ENCODE results near the gene ENPP1. TPM values are rescaled to one million over a fixed set of nuclear protein-coding genes. Genes with fewer than 3 reads are reported as not detected.

ENPP1 gene
- total RNA-seq, 4 donors from 2014 or later = 7.9 to 35.2 (median 19.2) TPM

GRCh38 chr6:131821010-131821807 lies 13.4 kb downstream of the ENPP1 start:
- H3K4me1 ChIP-seq = no peaks in the 10 kb centered on the region
- intact Hi-C loops (cut with DNase I) = no loop called here
- no peaks in the 10 kb centered on the region for H3K27me3 ChIP-seq
- DNase-seq (ENCODE audit: extremely low spot score) = no peak
- no peaks in the 10 kb centered on the region for H3K9me3 ChIP-seq
- H3K36me3 ChIP-seq = no peaks in the 10 kb centered on the region
- H3K4me3 ChIP-seq = no peak overlapping the region
- TF ChIP-seq POLR2AphosphoS5 (IDR thresholded peaks at IDR 0.05) (no peak), POLR2A (IDR thresholded peaks at IDR 0.05; ENCODE audit: low read depth) (no peak), CTCF (IDR thresholded peaks at IDR 0.05) (no peak), EP300 (IDR thresholded peaks at IDR 0.05) (no peak)
- no peak overlapping the region for H3K27ac ChIP-seq (replicated peaks in 1 of 4)
- WGBS = 91% methylated on average over 6 of the region's 6 CpGs

DNA sequence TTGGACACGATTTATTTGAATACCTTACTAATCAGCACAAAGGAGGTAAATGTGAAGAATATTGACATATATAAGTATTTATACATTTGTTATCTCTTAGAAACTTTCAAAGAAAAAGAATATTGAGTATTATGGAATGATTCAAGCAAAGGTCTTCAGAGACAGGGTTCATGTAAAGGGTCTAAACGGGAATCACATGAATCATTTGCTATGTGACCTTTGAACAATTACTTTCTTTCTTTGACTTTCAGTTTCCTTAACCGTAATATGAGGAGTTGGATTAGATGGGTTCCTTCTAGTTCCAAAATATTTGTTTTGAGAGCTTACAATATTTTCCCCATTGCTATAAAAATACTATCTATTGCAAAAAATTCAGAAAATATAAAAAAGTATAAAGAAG lies 14.3 kb downstream of the ENPP1 start:
- Histone ChIP-seq H3K4me1 (no peaks in the 10 kb centered on the region), H3K36me3 (no peaks in the 10 kb centered on the region), H3K27ac (replicated peaks in 1 of 4) (no peak overlapping the region), H3K4me3 (no peak overlapping the region), H3K9me3 (no peaks in the 10 kb centered on the region), H3K27me3 (no peaks in the 10 kb centered on the region)
- TF ChIP-seq EP300 (IDR thresholded peaks at IDR 0.05) (no peak), CTCF (IDR thresholded peaks at IDR 0.05) (no peak), POLR2A (IDR thresholded peaks at IDR 0.05; ENCODE audit: low read depth) (no peak), POLR2AphosphoS5 (IDR thresholded peaks at IDR 0.05) (no peak)
- no peak for DNase-seq (ENCODE audit: extremely low spot score)
- intact Hi-C loops (cut with DNase I) = no loop called here
- WGBS = 79% methylated on average over 3 of the region's 3 CpGs

DNA sequence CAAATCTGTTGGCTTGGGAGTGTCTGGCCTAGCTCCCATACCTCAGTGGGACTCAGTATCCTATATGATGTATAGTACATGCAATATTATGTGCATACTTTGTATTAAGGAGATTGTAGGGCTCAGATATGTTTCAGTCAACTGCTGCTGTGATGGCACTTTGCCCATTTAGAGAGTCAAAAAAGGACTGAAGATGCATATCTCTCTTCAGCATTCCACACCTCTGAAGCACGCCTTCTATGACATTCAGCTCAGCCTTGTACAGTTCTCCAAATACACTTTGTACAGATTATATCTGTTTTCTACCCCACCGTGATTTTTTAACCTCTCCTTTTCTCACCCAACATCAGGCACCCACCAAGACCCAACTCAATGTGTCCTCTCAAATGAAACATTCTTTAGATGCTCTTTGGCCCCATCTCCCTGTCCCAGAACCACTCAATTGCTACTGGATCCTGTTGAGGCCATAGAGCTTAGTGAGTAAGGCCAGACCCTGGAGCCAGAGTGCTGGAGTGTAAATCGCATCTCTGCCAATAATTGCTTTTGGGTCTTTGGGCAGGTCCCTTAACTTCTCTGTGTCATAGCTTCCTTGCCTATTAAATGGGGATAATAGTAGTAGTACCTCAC lies 15.6 kb downstream of the ENPP1 start:
- no peak overlapping the region for H3K4me3 ChIP-seq
- H3K27me3 ChIP-seq = no peaks in the 10 kb centered on the region
- H3K4me1 ChIP-seq = peaks cover 0 to 7% (median 5%) of the 10 kb centered on the region in 4 donors
- no peak overlapping the region for H3K27ac ChIP-seq (replicated peaks in 1 of 4)
- H3K36me3 ChIP-seq = no peaks in the 10 kb centered on the region
- TF ChIP-seq EP300 (IDR thresholded peaks at IDR 0.05) = no peak
- TF ChIP-seq POLR2AphosphoS5 (IDR thresholded peaks at IDR 0.05) = no peak
- TF ChIP-seq CTCF (IDR thresholded peaks at IDR 0.05) = no peak
- TF ChIP-seq POLR2A (IDR thresholded peaks at IDR 0.05; ENCODE audit: low read depth) = no peak
- H3K9me3 ChIP-seq = no peaks in the 10 kb centered on the region
- no peak for DNase-seq (ENCODE audit: extremely low spot score)
- WGBS = 81% methylated on average over 3 of the region's 3 CpGs
- intact Hi-C loops (cut with DNase I) = no loop called here

DNA sequence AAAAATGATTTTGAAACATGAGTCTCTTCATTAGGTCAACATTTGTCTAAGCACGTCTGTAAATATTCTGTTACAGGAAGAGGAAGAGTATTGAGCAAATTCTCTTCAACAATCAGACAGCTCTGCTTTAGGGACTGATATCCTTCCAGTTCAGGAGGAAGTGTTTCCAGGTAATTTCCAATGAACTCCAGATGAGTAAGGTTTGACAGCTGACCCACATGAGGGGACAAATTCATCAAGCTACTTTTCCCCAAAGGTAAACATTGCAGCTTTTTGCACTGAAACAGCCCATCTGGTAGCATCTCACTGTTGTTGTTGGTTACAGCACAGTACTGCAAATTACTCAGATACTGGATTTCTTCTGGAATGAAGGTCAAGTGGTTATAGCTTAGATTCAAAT lies 18.1 kb downstream of the ENPP1 start:
- no peak for TF ChIP-seq POLR2A (IDR thresholded peaks at IDR 0.05; ENCODE audit: low read depth)
- no peak for TF ChIP-seq POLR2AphosphoS5 (IDR thresholded peaks at IDR 0.05)
- no peak for TF ChIP-seq EP300 (IDR thresholded peaks at IDR 0.05)
- TF ChIP-seq CTCF (IDR thresholded peaks at IDR 0.05) = no peak
- no peaks in the 10 kb centered on the region for H3K27me3 ChIP-seq
- H3K9me3 ChIP-seq = no peaks in the 10 kb centered on the region
- H3K4me1 ChIP-seq = peaks cover 0 to 11% (median 8%) of the 10 kb centered on the region in 4 donors
- 55% methylated on average over 1 of the region's 1 CpG for WGBS
- H3K4me3 ChIP-seq = no peak overlapping the region
- DNase-seq (ENCODE audit: extremely low spot score) = no peak
- intact Hi-C loops (cut with DNase I) = no loop called here
- H3K36me3 ChIP-seq = no peaks in the 10 kb centered on the region
- no peak overlapping the region for H3K27ac ChIP-seq (replicated peaks in 1 of 4)

Data from esophagus muscularis mucosa (tissue), 4 donors.